ENCODE data around the gene RXRA.
"Not testable (repeated sequence)": the region's sequence is repeated elsewhere in the genome, so short reads cannot be mapped to it uniquely, and the experiment has no call there.

The RXRA gene

DNA sequence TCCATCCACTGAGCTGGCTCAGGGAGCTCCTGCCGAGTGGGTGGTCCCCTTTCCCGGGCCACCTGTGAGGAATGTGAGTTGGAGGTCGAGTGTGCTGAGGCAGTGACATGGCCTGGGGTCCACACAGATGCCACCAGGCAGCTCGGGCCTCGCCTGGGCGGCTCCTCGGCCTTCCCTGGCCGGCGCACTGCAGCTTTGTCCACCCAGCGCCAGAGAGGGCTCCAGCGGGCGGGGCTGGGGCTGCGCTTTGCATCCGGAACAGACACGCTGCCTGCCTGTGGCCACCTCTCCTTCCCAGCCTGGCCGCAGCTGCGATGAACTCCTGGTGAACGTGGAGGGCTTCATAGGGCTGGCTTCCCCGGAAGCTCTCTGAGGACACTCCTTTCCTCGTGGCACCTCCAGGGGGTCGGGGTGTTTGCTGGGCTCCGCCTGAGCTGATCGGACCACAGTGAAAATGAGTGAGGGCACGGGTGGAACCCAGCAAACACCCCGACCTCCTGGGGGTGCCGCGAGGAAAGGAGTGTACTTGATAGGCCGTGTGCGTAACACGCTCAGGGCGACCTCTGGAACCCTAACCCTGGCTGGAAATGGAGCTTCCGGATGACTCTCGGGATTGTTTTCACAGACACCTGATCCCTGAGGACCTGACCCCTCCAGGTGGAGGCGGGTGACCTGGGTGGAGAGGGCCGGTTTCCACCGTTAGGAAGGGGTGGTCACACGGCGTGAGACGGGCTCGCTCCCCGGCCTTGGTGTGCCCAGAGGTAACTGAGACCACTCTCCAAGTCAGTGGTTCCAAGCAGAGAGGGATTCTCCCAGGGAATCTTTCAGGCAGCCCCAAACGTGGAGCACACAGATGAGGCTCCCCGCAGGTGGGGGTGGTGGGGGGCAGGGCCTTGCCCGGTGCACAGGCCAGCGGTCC lies 31.8 kb upstream of the RXRA start:
- peak; percentile 61 for DNase-seq

DNA sequence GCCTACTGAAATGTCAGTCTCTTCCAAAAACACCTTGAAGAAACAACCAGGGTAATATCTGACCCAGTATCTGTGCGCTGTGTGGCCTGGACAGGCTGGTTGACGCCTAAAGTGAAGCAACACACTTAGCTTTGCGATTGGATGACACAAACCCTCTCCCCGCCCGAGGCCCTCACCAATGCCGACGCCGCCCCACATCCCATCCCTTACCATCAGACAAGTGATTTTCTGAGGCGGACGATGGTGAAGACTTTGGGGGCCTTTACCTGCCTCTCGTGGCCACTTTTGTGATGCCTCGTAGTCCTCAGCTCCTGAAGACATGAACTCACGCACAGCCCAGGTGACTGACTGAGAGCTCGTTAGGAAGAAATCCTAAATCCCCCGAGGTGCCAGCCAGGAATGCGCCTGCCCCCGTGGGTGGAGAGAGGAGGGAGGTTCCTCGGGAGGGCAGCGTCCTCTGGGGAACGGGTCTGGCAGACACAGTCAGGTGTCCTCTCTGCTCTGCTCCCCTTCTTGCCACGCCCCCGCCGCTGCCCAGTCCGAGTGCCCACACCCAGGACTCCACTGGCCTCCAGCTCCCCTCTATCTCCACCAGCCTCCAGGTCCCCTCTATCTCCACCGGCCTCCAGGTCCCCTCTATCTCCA lies 31.0 kb upstream of the RXRA start:
- DNase-seq, result no peak

DNA sequence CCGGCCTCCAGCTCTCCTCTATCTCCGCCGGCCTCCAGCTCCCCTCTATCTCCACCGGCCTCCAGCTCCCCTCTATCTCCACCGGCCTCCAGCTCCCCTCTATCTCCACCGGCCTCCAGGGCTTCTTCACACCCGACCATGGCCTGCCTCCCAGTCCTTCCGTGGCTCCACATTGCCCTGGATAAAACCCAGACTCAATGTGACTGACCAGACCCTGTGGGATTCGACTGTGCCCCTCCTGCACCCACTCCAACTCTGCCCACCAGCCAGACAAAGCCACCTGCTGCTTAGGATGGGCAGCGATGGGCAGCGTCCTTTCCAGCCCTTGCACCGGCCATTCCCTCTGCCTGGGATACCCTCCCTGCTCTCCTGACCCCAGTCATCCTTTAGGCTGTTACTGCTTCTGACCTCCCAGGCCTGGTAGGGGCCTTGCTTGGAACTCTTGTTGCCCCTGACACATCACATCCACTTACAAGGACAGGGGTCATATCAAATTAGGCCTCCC lies 30.5 kb upstream of the RXRA start:
- DNase-seq, result no peak

DNA sequence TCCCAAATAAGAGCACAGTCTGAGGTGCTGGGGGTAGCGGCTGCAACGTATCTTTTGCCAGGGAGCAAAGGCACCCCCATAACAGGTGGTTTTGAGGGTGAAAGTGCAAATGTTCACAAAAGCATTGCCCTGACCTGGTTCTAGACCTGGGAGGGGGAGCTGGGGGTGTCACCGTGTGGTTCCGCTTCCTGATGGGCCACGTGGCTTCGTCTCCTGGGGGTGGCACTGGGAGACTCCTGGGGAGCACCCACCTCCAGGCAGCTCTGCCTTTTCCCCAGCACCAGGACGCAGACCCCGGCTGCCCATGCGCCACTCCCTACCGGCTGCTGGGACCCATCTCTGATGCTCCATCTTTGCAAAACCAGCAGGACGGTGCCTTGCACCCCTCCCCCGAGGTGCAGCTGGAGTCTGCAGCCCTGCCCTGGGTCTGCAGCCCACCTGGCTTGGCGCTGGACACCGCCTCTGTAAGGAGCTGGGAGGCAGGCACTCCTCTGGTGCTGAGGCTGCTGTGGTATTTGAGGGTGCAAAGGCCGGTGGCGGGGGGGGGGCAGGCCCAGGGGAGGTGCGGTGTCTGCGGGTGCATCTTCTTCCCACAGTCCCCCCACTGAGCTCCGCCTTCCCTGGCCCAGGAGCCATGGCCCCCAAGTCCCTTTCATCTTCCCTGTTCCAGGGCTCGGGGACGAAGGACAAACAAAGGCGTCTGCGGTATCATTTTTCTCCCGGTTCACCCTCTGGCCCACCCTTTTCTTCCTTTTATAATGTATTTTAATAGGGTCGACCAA lies 29.8 kb upstream of the RXRA start:
- peak; percentile 39 for DNase-seq

DNA sequence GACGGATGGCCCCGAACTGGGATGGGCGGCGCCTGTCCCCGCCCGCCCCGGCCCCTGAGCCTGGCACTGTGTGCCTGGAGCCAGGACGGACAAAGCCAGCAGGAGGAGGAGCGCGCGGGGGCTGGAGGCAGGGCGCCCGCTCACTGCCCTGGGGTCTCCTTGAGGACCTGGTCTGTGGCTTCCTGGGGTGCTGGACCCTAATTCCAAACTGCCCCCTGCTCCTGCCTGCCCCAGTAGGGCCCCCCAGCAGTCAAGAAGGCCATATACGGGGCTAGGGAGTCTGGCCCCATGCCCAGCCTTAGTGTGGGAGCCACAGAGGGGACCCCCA lies 29.2 kb upstream of the RXRA start:
- DNase-seq, result no peak

DNA sequence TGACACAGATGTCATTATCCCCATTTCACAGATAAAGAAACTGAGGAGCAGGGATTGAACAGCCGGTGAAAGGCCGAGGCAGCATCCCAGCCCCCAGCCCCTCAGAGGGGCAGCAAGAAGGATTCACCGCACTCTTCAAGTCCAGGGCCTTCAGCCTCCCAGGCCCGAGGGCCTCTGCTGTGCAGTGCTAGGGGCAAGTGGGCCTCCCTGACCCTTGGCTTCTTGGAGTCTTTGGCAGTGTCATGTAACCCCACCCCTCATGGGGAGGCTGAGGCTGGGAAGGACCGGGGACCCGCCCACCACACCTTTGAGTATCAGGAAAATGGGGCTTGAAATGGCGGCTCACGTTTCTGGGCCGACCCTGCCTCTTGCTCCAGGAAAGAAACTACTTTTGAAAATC lies 28.7 kb upstream of the RXRA start:
- no peak for DNase-seq

DNA sequence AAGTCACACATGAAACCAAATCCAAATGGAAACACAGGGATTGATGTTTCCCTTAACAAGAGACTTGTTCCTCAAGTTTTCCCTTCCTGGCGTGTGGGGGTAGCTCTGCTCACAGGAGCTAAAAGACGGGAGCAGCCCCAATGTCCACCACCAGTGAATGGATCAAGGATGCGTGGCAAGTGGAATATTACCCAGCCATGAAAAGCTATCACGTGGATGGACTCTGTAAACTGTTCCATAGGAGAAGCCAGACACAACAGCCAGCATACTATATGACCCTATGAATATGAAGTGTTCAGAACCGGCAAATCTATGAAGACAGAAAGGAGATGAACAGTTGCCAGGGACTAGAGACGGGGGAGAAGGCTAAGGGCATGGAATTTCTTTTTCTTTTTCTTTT lies 28.3 kb upstream of the RXRA start:
- no peak for DNase-seq

DNA sequence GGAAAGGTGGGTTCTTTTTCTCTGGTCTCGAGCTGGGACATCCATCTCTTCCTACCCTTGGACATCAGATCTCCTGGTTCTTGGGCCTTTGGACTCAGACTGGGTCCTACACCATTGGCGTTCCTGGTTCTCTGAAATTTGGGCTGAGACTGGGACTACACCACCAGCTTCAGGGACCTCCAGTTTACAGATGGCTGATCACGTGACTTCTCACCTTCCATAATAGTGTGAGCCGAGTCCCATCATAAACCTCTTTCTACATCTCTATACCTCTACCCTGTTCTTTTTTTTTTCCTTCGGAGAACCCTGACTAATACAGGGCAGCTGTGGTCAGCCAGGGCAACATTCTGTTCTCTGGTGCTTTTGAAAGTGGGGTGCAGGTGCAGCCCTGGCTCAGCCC lies 27.2 kb upstream of the RXRA start:
- no peak for DNase-seq

DNA sequence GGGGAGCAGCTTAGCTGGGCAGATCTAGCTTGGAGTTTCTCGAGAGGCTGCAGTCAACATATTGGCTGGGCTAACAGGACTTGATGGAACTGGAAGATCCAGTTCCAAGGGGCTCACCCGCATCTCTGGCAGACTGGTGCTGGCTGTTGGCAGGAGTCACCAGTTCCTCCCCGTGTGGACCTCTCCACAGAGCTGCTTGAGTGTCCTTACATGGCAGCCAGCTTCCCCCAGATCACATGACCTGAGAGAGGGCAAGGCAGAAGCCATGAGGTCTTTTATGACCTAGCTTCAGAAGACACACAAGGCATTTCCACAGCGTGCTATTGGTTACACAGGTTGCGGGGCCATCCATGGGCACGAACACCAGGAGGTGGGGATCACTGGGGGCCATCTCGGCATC lies 26.4 kb upstream of the RXRA start:
- no peak for DNase-seq

DNA sequence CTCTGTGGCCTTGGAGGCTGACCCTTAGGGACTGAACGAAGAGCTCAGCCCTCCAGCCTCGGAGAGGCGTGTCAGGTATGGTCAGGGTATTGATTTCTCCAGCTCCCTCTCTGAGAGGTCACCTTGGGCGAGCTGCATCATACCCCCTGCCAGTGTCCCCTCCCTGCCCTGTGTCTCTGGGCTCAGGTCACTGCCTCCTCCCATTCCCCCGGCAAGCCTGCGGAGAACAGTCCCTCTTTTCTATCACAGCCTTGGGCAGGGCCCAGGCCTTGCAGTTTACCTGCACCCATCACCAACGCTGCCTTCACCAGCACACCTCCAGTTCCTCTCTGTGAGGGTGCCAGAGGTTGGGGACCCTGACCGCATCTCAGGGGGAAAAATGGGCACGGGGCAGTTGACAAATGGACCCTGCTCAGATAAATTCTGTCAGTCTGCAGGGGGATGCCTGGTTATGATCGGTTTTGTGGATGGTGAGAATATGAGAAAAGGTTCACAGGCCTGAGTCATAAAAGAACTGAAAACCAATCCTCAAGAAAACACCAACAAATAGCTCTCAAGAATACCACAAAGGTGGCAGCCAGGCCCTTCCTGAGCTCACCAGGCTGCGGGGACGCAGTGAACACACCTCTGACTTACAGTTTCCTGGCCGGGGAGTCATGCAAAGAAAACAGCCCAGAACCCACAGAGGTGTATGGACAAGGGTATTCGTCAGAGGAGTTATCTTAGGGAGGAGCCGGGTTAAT lies 24.7 kb upstream of the RXRA start:
- peak; percentile 19 for DNase-seq

DNA sequence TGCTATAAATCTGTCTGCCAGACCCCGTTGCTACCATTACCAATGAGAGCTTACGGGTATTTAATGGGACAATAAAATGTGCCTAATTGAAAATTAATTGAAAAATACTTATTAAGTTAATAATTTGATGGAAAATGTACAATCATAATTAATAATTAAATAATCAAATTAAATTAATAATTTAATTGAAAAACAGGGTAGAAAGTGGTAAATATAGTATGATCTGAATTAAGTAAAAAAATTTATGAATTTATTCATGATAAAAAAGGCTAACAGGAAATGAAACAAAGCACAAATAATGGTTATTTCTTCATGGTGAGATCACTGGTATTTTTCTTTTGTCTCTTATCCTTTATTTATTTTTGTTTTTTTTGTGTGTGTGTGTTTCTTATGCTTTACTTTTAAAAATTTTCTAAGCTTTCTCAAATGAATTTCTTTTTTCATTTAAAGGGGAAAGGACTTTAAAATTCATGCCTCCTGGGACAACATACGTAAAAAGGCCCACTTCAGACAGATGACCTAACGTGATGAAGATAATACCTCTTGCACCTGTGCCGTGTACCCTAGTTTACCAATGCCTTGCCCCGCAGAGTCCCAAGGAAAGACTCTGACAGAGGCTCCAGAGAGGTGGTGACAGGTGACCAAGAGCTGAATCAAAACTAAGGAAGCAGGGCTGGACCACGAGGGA lies 24.0 kb upstream of the RXRA start:
- no peak for DNase-seq

DNA sequence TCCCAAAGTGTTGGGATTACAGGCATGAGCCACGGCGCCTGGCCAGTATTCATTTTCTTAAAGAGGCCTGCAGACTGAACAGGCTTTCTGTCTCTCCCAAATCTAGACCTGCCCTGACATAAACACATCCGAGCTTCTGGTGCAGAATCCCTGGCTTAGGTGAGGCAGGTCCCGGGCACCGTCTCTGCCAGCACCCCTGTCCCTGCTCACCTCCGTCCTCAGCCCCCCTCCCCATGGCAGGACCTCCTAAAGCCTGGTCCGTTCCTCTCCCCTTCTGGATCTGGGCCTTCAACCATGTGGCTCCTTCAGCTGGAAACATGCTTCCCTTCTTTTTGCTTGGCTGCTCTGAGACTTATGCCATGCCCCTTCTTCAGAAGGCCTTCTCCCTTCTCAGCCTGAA lies 22.7 kb upstream of the RXRA start:
- DNase-seq, result no peak

DNA sequence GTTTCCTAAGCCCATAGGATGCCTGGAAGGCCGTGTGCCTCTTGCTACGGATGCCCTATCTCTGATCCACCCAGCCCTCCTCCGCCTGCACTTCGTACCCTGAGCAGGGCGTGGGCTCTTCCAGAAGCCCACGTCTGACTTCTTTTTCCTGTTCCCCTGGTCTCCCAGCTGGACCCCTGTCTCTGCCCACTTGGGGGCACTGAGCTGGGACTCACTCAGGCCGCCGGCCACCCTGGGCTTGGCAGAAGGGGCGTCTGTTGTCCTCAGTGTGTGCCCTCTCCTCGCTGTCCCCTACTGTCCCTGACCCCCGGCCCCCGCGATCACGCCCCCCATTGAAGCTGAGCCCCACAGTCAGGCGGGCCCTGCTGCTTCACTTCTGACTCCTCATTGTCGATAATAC lies 22.0 kb upstream of the RXRA start:
- DNase-seq, result peak; percentile 51

DNA sequence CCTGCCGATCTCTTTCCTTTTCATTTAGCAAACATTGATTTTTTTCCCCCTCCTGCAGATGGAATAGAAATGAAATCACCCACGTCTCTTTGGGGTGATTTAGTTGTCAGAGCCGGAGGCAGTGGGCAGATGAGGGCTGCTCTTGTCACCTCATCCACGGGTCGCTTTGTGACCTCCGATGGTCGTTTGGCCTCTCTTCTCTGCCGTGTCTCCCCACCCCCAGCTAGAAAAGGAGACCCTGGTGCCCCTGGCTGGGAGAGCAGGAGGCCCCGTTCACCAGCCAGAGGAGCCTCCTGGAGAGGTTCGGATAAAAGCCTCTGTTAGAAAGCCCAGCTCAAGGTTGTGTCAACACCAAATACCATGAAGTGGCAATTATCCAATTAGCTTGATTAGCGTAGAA lies 21.6 kb upstream of the RXRA start:
- DNase-seq, result peak; percentile 99

DNA sequence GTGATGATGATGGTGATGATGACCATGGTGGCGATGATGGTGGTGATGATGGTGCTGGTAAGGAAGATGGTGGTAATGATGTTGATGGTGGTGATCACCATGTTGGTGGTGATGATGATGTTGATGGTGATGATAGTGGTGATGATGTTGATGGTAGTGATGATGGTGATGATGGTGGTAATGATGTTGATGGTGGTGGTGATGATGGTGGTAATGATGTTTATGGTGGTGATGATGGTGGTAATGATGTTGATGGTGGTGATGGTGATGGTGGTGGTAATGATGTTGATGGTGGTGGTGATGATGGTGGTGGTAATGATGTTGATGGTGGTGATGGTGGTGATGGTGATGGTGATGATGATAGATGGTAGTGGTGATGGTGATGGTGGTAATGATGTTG lies 20.7 kb upstream of the RXRA start:
- no peak for DNase-seq

DNA sequence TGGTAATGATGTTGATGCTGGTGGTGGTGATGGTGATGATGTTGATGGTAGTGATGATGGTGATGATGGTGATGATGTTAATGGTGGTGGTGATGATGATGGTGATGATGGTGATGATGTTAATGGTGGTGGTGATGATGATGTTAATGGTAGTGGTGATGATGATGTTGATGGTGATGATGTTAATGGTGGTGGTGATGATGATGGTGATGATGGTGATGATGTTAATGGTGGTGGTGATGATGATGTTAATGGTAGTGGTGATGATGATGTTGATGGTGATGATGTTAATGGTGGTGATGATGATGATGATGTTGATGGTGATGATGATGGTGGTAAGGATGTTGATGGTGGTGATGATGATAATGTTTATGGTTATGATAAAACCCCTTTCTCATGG lies 20.2 kb upstream of the RXRA start:
- not testable (repeated sequence) for DNase-seq

DNA sequence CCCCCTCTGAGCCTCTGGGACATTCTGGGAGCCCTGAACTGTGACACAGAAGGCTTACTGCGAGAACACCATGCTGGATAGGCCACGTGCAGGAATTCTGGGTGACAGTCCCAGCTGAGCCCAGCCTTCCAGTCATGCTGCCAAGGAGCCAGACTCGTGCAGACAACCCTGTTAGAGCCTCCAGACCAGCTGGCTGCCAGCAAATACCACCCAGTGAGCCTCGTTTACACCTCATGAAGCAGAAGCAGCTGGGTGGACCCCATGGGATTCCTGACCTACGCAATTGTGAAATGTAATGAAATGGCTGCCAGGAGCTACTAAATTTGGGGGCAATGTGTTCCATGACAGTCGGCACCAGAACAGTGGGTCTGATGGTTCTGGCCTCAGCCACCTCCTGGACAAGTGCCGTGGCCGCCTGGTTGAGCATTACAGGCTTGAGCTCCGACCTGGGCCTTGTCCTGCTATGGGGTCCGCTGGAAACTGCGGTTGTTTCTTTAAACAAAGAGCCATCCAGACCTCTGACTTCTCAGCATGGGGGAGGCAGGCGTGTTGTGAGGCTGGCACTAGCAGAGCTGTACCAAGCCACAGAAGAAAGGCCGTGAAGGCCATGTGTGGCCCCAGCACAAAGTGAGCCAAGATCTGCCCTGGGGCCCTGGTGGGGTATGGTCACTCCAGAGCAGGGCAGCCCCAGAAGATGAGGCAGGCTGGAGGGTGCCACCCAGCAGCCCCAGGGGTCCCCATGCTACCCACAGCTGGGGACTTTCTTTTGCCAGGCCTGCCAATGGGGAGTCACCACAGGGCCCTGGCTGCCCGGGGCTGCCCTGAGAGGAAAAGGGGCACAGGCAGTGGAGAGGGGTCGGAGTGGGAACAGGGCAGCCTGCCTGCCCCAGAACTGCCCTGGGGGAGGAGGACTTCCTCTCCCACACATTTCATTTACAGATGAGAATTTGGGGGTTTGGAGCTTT lies 19.3 kb upstream of the RXRA start:
- DNase-seq, result peak; percentile 84

DNA sequence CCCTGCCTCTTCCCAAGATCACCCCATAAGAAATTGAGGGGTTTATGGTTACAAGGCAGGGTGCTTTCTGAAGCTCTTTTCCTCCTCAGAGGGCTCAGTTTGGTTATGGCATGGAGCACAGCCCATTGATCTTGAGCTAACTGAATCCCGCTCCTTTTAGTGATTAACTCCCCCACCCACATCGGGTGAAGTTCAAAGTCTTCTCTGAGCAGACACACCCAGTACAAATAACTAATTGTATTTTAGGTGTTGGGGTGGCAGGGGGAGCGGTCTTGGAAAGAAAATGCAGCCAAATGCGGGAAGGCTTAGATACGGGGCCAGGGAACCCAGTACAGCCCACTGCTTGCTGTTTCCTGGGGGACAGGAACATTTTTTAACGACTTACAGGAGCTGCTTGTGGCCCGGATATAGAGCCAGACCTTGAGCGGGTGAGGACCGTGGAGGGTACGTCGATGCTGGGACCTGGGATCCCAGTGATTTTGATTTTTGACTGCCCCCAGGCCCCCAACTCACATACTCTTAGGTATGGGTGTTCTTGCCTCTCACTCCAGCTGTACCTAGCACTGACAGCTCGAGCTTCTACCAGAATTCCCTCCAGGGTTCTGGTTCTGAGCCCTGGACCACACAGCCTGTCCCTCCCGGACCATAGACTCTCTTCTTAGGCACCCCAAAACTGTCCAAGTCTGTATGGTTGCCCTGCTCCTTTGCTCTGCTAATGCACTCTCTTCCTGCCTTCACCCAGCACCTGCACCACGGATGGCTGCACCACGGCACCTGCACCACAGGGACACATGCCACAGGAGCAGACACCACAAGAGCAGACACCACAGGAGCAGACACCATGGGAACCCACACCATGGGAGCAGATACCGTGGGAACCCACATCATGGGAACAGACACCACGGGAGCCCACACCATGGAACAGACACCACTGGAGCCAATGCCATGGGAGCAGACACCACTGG lies 18.3 kb upstream of the RXRA start:
- no peak for DNase-seq

DNA sequence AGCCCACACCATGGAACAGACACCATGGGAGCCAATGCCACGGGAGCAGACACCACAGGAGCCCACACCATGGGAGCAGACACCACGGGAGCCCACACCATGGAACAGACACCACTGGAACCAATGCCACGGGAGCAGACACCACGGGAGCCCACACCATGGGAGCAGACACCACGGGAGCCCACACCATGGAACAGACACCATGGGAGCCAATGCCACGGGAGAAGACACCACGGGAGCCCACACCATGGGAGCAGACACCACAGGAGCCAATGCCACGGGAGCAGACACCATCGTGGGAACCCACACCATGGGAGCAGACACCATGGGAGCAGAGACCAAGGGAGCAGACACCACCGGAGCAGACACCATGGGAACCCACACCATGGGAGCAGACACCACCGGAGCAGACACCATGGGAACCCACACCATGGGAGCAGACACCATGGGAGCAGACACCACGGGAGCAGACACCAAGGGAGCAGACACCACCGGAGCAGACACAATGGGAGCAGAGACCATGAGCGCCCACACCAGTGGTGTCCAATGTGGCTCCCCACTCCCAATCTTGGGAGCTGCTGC lies 17.5 kb upstream of the RXRA start:
- DNase-seq, result not testable (repeated sequence)
